Measurements from ENCODE around the gene RHBDL1.

DNA sequence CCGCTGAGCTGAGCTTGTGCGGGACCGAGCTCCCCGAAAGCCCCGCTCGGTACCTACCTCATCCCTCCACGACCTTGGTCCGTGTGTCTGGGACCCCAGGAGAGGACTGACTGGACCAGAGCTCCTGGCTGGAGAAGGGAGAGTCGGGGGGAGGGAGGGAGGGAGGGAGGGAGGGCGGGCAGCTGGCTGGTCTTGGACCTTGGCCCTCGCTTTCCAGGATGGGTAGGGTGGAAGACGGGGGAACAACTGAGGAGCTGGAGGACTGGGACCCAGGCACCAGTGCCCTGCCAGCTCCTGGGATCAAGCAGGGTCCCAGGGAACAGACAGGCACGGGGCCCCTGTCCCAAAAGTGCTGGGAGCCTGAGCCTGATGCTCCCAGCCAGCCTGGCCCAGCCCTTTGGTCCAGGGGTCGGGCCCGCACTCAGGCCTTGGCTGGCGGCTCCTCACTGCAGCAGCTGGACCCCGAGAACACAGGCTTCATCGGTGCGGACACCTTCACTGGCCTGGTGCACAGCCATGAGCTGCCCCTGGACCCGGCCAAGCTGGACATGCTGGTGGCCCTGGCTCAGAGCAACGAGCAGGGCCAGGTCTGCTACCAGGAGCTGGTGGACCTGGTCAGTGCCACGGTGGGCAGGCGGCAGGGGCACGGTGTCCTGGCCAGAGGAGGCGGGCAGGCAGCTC, 553 bp downstream of the RHBDL1 start:
- TF ChIP-seq, protein P1, sequence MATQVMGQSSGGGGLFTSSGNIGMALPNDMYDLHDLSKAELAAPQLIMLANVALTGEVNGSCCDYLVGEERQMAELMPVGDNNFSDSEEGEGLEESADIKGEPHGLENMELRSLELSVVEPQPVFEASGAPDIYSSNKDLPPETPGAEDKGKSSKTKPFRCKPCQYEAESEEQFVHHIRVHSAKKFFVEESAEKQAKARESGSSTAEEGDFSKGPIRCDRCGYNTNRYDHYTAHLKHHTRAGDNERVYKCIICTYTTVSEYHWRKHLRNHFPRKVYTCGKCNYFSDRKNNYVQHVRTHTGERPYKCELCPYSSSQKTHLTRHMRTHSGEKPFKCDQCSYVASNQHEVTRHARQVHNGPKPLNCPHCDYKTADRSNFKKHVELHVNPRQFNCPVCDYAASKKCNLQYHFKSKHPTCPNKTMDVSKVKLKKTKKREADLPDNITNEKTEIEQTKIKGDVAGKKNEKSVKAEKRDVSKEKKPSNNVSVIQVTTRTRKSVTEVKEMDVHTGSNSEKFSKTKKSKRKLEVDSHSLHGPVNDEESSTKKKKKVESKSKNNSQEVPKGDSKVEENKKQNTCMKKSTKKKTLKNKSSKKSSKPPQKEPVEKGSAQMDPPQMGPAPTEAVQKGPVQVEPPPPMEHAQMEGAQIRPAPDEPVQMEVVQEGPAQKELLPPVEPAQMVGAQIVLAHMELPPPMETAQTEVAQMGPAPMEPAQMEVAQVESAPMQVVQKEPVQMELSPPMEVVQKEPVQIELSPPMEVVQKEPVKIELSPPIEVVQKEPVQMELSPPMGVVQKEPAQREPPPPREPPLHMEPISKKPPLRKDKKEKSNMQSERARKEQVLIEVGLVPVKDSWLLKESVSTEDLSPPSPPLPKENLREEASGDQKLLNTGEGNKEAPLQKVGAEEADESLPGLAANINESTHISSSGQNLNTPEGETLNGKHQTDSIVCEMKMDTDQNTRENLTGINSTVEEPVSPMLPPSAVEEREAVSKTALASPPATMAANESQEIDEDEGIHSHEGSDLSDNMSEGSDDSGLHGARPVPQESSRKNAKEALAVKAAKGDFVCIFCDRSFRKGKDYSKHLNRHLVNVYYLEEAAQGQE (IDR thresholded peaks at IDR 0.05; ENCODE audit: insufficient read depth in 1 of 2, low read depth in 2 of 2, low read length in 2 of 2) = no peak
- TF ChIP-seq POLR2AphosphoS5 (IDR thresholded peaks at IDR 0.05; ENCODE audit: low read depth, low read length) (no peak), TAF1 (IDR thresholded peaks at IDR 0.05; ENCODE audit: borderline replicate concordance, insufficient read depth, low read length) (no peak)

Data from PFSK-1 (cell line).